Neural crest cell (in vitro differentiated cells): ENCODE measurements around the gene ZNF184. TPM values are rescaled to one million over a fixed set of nuclear protein-coding genes. Genes with fewer than 3 reads are reported as not detected.

Experiments
- DNase-seq: peaks from one replicate; pipeline ENCODE4 v3.0.0; 2021; ENCODE audit warnings: low read depth, mixed read lengths, low spot score
- H3K27ac Mint-ChIP-seq: one replicate; pipeline ENCODE4 v1.8.0; 2021; ENCODE audit warnings: mild to moderate bottlenecking, mixed read lengths; ENCODE audit not compliant: unreplicated experiment
- H3K27me3 Mint-ChIP-seq: 2 replicates; pipeline ENCODE4 v1.8.0; 2021; ENCODE audit warnings: low read depth, mild to moderate bottlenecking, mixed read lengths
- H3K36me3 Mint-ChIP-seq: 2 replicates; pipeline ENCODE4 v1.8.0; 2021; ENCODE audit warnings: low read depth, mild to moderate bottlenecking, mixed read lengths
- H3K4me1 Mint-ChIP-seq: 2 replicates; pipeline ENCODE4 v1.8.0; 2021; ENCODE audit warnings: mixed read lengths
- H3K4me3 Mint-ChIP-seq: one replicate; pipeline ENCODE4 v1.8.0; 2021; ENCODE audit warnings: mild to moderate bottlenecking, mixed read lengths
- H3K9me3 Mint-ChIP-seq: 2 replicates; pipeline ENCODE4 v1.8.0; 2021; ENCODE audit warnings: mixed read lengths
- CTCF ChIP-seq: fragments of 200-600 bp; sonication (generic); conservative IDR thresholded peaks from 2 replicates; pipeline ENCODE4 v1.5.0; 2021; ENCODE audit warnings: antibody characterized with exemption, mild to moderate bottlenecking
- total RNA-seq: library from RNA; stranded (reverse); gene quantifications from 2 replicates; pipeline ENCODE4 v1.2.1, GENCODE V29; 2021

Gene ZNF184
- total RNA-seq, 1 donor from 2014 or later: 16.7 TPM

- H3K36me3 Mint-ChIP-seq: peaks cover 10% of the 10 kb centered on the region
- H3K27me3 Mint-ChIP-seq: no peaks in the 10 kb centered on the region
- no peak overlapping the region for H3K4me3 Mint-ChIP-seq
- peaks cover 4% of the 10 kb centered on the region for H3K9me3 Mint-ChIP-seq
- no peak for DNase-seq
- no peak for TF ChIP-seq CTCF
- peaks cover 6% of the 10 kb centered on the region for H3K4me1 Mint-ChIP-seq
- no peak overlapping the region for H3K27ac Mint-ChIP-seq
These were observed 53.5 kb downstream of the ZNF184 start for GRCh38 chr6:27419363-27419762.

GRCh38 chr6:27415898-27416297 is 57.0 kb downstream of the ZNF184 start:
- H3K4me3 Mint-ChIP-seq: no peak overlapping the region
- no peak for DNase-seq
- no peaks in the 10 kb centered on the region for H3K27me3 Mint-ChIP-seq
- no peak overlapping the region for H3K27ac Mint-ChIP-seq
- peaks cover 12% of the 10 kb centered on the region for H3K9me3 Mint-ChIP-seq
- no peak for TF ChIP-seq CTCF
- peaks cover 14% of the 10 kb centered on the region for H3K36me3 Mint-ChIP-seq
- H3K4me1 Mint-ChIP-seq: peaks cover 12% of the 10 kb centered on the region

GRCh38 chr6:27414996-27415395 is 57.9 kb downstream of the ZNF184 start:
- Mint-ChIP-seq H3K9me3 (peaks cover 12% of the 10 kb centered on the region), H3K36me3 (peaks cover 17% of the 10 kb centered on the region), H3K27me3 (no peaks in the 10 kb centered on the region), H3K4me1 (peaks cover 12% of the 10 kb centered on the region), H3K27ac (no peak overlapping the region), H3K4me3 (no peak overlapping the region)
- no peak for TF ChIP-seq CTCF
- DNase-seq: no peak

GRCh38 chr6:27414300-27414699 is 58.6 kb downstream of the ZNF184 start:
- Mint-ChIP-seq H3K4me1 (peaks cover 12% of the 10 kb centered on the region), H3K27me3 (no peaks in the 10 kb centered on the region), H3K9me3 (peaks cover 9% of the 10 kb centered on the region), H3K4me3 (no peak overlapping the region), H3K36me3 (peaks cover 13% of the 10 kb centered on the region), H3K27ac (no peak overlapping the region)
- TF ChIP-seq CTCF: no peak
- DNase-seq: no peak

GRCh38 chr6:27407153-27407814 is 65.6 kb downstream of the ZNF184 start:
- no peak for TF ChIP-seq CTCF
- H3K9me3 Mint-ChIP-seq: peaks cover 17% of the 10 kb centered on the region

More at GRCh38 chr6:27407153-27407814, 65.6 kb downstream of the ZNF184 start:
- Mint-ChIP-seq H3K4me3 (no peak overlapping the region), H3K27me3 (no peaks in the 10 kb centered on the region), H3K27ac (no peak overlapping the region), H3K4me1 (no peaks in the 10 kb centered on the region), H3K36me3 (peaks cover 25% of the 10 kb centered on the region)
- DNase-seq: no peak
